Measurements from ENCODE around the gene TBCD. TPM values are rescaled to one million over a fixed set of nuclear protein-coding genes. Genes with fewer than 3 reads are reported as not detected.

TBCD gene
- polyA plus RNA-seq, 1 donor from 2014 or later: 67.2 TPM

- Histone ChIP-seq H3K9me3 (ENCODE audit: low read length) (no peaks in the 10 kb centered on the region), H3K36me3 (ENCODE audit: insufficient read depth, low read length) (no peaks in the 10 kb centered on the region), H3K4me3 (ENCODE audit: low read length) (no peak overlapping the region), H3K9ac (ENCODE audit: low read length) (no peak overlapping the region), H3K4me2 (ENCODE audit: low read length) (no peak overlapping the region), H3F3A (ENCODE audit: insufficient read depth, low read length, poor library complexity, severe bottlenecking) (no peaks in the 10 kb centered on the region), H3K27ac (ENCODE audit: low read length) (no peak overlapping the region), H4K20me1 (ENCODE audit: insufficient read depth) (no peaks in the 10 kb centered on the region), H3K9me2 (ENCODE audit: insufficient read depth, low read length) (no peaks in the 10 kb centered on the region), H3K79me2 (replicated peaks; ENCODE audit: insufficient read depth, low read length) (no peaks in the 10 kb centered on the region), H2AFZ (ENCODE audit: low read depth, low read length) (no peak overlapping the region), H3K27me3 (ENCODE audit: insufficient read depth, low read depth, low read length) (no peaks in the 10 kb centered on the region)
- no peak for TF ChIP-seq POLR2AphosphoS5 (IDR thresholded peaks at IDR 0.05)
- TF ChIP-seq RAD21 (conservative IDR thresholded peaks at IDR 0.05): no peak
- no peak for TF ChIP-seq TAF1 (IDR thresholded peaks at IDR 0.05; ENCODE audit: low read depth)
- TF ChIP-seq CTCF (IDR thresholded peaks at IDR 0.05; ENCODE audit: poor library complexity, severe bottlenecking): no peak
- TF ChIP-seq REST (IDR thresholded peaks at IDR 0.05; ENCODE audit: borderline replicate concordance): no peak
- TF ChIP-seq EP300 (conservative IDR thresholded peaks at IDR 0.05; ENCODE audit: poor library complexity, severe bottlenecking): no peak
- no peak for TF ChIP-seq EZH2 (IDR thresholded peaks at IDR 0.05; ENCODE audit: borderline replicate concordance, insufficient read depth, low read length, poor library complexity, severe bottlenecking)
- TF ChIP-seq MXI1 (conservative IDR thresholded peaks at IDR 0.05; ENCODE audit: poor library complexity, severe bottlenecking): no peak
- no peak for TF ChIP-seq SMC3 (conservative IDR thresholded peaks at IDR 0.05; ENCODE audit: poor library complexity)
Observed at GRCh38 chr17:82787081-82787848, 35.4 kb downstream of the TBCD start.

GRCh38 chr17:82788206-82789001 is 36.5 kb downstream of the TBCD start:
- Histone ChIP-seq H3K9ac (ENCODE audit: low read length) (no peak overlapping the region), H3K27ac (ENCODE audit: low read length) (no peak overlapping the region), H3K36me3 (ENCODE audit: insufficient read depth, low read length) (no peaks in the 10 kb centered on the region)

More at GRCh38 chr17:82788206-82789001, 36.5 kb downstream of the TBCD start:
- Histone ChIP-seq H3F3A (ENCODE audit: insufficient read depth, low read length, poor library complexity, severe bottlenecking) (no peaks in the 10 kb centered on the region), H2AFZ (ENCODE audit: low read depth, low read length) (no peak overlapping the region), H3K79me2 (replicated peaks; ENCODE audit: insufficient read depth, low read length) (no peaks in the 10 kb centered on the region), H3K4me2 (ENCODE audit: low read length) (no peak overlapping the region), H3K9me3 (ENCODE audit: low read length) (no peaks in the 10 kb centered on the region), H4K20me1 (ENCODE audit: insufficient read depth) (no peaks in the 10 kb centered on the region), H3K4me3 (ENCODE audit: low read length) (no peak overlapping the region), H3K9me2 (ENCODE audit: insufficient read depth, low read length) (no peaks in the 10 kb centered on the region), H3K27me3 (ENCODE audit: insufficient read depth, low read depth, low read length) (no peaks in the 10 kb centered on the region)
- TF ChIP-seq MXI1 (conservative IDR thresholded peaks at IDR 0.05; ENCODE audit: poor library complexity, severe bottlenecking) (no peak), EZH2 (IDR thresholded peaks at IDR 0.05; ENCODE audit: borderline replicate concordance, insufficient read depth, low read length, poor library complexity, severe bottlenecking) (no peak), REST (IDR thresholded peaks at IDR 0.05; ENCODE audit: borderline replicate concordance) (no peak), RAD21 (conservative IDR thresholded peaks at IDR 0.05) (no peak), SMC3 (conservative IDR thresholded peaks at IDR 0.05; ENCODE audit: poor library complexity) (no peak), EP300 (conservative IDR thresholded peaks at IDR 0.05; ENCODE audit: poor library complexity, severe bottlenecking) (no peak), TAF1 (IDR thresholded peaks at IDR 0.05; ENCODE audit: low read depth) (no peak), CTCF (IDR thresholded peaks at IDR 0.05; ENCODE audit: poor library complexity, severe bottlenecking) (no peak), POLR2AphosphoS5 (IDR thresholded peaks at IDR 0.05) (no peak)

Measured in neural cell (in vitro differentiated cells).